ENCODE data around the gene ALX3.
A peak's percentile ranks its signal among the peaks of the same experiment; 100 is the strongest.
"Not testable (repeated sequence)": the region's sequence is repeated elsewhere in the genome, so short reads cannot be mapped to it uniquely, and the experiment has no call there.

The ALX3 gene

GRCh38 chr1:110047463-110047862 is 23.0 kb downstream of the ALX3 start:
- no peak for DNase-seq (ENCODE audit: low read depth)

- DNase-seq (ENCODE audit: low read depth) = no peak
Measured at GRCh38 chr1:110043016-110043415, 27.5 kb downstream of the ALX3 start.

GRCh38 chr1:110040548-110040947 is 29.9 kb downstream of the ALX3 start:
- no peak for DNase-seq (ENCODE audit: low read depth)

GRCh38 chr1:110039641-110040040 is 30.8 kb downstream of the ALX3 start:
- no peak for DNase-seq (ENCODE audit: low read depth)

GRCh38 chr1:110038271-110038670 is 32.2 kb downstream of the ALX3 start:
- no peak for DNase-seq (ENCODE audit: low read depth)

- no peak for DNase-seq (ENCODE audit: low read depth)
Measured at GRCh38 chr1:110035236-110035752, 35.2 kb downstream of the ALX3 start.

- DNase-seq (ENCODE audit: low read depth) = peak; percentile 71
Measured at GRCh38 chr1:110034451-110035235, 35.8 kb downstream of the ALX3 start, which contains the start of gene STRIP1. STRIP1 (plus strand) TSS chr1:110034624; CDS start chr1:110034638, 14 bp downstream.

GRCh38 chr1:110034040-110034450 is 36.4 kb downstream of the ALX3 start:
- no peak for DNase-seq (ENCODE audit: low read depth)

GRCh38 chr1:110033421-110033820 is 37.1 kb downstream of the ALX3 start:
- DNase-seq (ENCODE audit: low read depth) = no peak

GRCh38 chr1:110032327-110032726 is 38.1 kb downstream of the ALX3 start:
- DNase-seq (ENCODE audit: low read depth) = no peak

- DNase-seq (ENCODE audit: low read depth) = not testable (repeated sequence)
Measured at GRCh38 chr1:110030687-110031086, 39.8 kb downstream of the ALX3 start.

GRCh38 chr1:110024613-110025012 is 45.9 kb downstream of the ALX3 start:
- DNase-seq (ENCODE audit: low read depth) = no peak

GRCh38 chr1:110021285-110021684 is 49.2 kb downstream of the ALX3 start:
- no peak for DNase-seq (ENCODE audit: low read depth)

- DNase-seq (ENCODE audit: low read depth) = no peak
Measured at GRCh38 chr1:110019770-110020169, 50.7 kb downstream of the ALX3 start.

GRCh38 chr1:110018396-110018795 is 52.1 kb downstream of the ALX3 start:
- DNase-seq (ENCODE audit: low read depth) = no peak

GRCh38 chr1:110017792-110018191 is 52.7 kb downstream of the ALX3 start:
- no peak for DNase-seq (ENCODE audit: low read depth)

GRCh38 chr1:110012100-110012780 is 58.2 kb downstream of the ALX3 start:
- DNase-seq (ENCODE audit: low read depth) = no peak

GRCh38 chr1:110011527-110012041 is 58.9 kb downstream of the ALX3 start:
- DNase-seq (ENCODE audit: low read depth) = no peak
